Urothelium cell line (cell line): ENCODE data around the gene PKP4.
"Not testable (repeated sequence)": the region's sequence is repeated elsewhere in the genome, so short reads cannot be mapped to it uniquely, and the experiment has no call there.

ENCODE experiments used
- DNase-seq: peaks from one replicate; pipeline ENCODE4 v3.0.0; 2011; ENCODE audit warnings: low spot score, mixed read lengths
- FAIRE-seq: peaks from 2 replicates; lab custom pipeline; 2011; peaks lifted over from hg19 to GRCh38; lab: Jason Lieb, UNC

The PKP4 gene

DNA sequence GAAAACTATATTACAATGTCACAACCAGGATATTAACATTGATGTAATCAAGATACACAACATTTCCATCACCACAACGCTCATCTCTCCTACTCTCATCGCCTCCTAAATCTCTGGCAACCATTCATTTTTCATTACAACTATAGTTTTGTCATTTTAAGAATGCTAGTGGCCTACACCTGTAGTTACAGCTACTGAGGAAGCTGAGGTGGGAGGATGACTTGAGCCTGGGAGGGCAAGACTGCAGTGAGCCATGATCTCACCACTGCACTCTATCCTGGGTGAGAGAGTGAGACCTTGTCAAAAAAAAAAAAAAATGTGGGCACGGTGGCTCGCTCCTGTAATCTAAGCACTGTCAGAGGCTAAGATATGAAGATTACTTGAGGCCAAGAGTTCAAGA, 10.5 kb downstream of the PKP4 start:
- no peak for FAIRE-seq
- no peak for DNase-seq

GRCh38 chr2:158472829-158473228, 16.1 kb downstream of the PKP4 start:
- not testable (repeated sequence) for DNase-seq, FAIRE-seq

GRCh38 chr2:158473300-158473699, 16.5 kb downstream of the PKP4 start:
- not testable (repeated sequence) for DNase-seq, FAIRE-seq

DNA sequence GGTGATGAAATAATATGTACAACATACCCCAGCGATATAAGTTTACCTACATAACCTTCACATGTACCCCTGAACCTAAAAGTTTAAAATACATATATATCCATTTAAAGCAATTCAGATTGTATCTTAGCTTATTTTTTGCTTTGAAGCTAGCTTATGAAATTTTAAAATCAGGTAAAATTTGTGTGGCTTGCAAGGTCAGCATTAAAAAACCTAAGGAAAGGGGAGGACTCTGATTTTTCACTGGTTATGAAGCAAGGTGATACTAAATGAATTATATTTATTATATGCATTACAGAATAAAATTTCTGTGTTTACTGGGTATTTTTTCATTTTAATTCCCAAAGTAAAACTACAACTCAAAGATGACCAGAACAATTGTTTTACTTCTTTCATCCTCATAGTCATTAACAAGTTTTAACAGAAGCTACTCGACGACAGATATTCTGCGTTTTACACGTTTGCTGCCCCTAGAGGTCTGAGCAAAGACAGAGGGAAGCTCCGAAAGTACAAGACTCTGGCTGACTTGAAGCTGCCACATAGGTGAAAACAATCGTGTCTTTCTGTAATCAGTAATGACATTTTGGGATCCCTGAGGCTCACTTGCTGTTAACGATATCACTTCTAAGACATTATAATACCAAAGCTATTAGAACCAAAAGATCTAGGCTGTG, 17.1 kb downstream of the PKP4 start:
- DNase-seq (no peak), FAIRE-seq (no peak)

DNA sequence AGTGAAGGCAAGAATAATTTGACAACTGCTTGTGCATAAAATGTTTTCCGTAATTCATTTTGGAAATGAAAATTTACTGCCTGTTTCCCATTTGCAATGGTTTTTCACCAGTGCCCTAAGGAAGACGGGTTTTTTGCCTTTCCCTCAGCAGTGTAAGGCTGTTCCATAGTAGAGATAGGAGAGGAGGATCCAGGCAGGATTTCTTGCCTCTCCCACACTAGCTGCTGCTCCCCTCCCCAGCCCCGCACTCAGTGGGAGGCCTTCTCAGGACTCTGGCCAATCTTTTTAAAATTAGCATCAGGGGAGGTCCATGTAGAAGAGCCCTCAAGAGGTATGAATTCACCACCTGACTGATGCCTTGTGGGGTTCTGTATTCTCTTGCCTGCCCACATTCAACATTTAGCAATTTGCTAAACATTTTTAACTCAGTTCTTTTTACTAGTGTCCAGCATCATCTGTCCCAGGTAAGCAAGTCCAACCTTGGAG, 17.8 kb downstream of the PKP4 start:
- not testable (repeated sequence) for FAIRE-seq, DNase-seq

DNA sequence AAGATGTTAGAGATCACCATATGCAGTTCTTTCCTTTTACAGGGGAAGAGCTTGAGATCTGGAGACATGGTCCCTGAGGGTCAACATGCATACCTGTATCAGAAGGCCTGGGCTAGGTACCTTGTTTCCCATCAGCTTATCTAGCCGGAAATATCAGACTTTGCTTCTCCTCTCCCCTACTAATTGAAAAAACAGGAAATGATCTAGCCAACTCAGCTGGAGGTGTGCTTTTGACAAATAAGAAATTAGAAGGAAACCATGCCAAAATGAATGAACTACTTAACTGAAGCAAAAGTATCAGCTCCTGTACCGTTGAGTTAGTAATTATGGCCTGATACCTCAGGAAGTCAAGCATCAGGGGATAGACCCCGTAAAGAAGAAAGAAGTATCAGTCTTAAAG, 20.4 kb downstream of the PKP4 start:
- no peak for FAIRE-seq
- no peak for DNase-seq

GRCh38 chr2:158478237-158478636, 21.5 kb downstream of the PKP4 start:
- no peak for FAIRE-seq
- no peak for DNase-seq

DNA sequence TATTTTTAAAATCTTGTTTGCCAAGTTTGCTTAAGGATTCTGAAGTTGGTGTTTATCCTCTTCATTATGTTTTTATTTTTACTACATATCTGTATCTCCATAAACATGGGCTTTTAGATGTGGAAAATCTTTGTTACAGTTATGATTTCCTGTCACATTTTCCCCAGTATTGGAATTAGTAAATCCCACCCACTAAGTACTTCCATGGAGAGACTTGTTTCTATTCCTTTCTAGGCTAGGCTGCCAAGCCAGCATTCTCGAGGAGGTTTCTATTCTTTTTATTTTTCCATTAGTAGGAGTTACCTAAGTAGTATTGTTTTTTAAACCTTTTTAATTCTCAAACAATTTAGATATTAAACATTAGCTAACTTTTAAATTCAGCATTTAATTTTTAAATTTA, 22.1 kb downstream of the PKP4 start:
- DNase-seq, result no peak
- no peak for FAIRE-seq

DNA sequence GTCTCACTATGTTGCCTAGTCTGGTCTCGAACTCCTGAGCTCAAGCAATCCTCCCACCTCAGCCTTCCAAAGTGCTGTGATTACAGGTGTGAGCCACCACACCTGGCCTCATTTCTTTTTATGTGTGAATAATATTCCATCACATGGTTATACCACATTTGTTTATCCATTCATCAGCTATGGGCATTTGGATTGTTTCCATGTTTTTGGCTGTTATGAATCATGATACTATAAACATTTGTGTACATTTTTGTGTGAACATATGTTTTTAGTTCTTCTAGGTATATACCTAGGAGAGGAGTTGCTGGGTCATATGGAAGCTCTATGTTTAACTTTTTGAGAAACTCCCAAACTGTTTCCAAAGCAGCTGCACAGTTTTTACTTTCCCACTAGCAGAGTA, 24.4 kb downstream of the PKP4 start:
- no peak for FAIRE-seq

GRCh38 chr2:158482594-158482993, 25.8 kb downstream of the PKP4 start:
- no peak for DNase-seq
- FAIRE-seq, result no peak

More for the DNA sequence above, 24.4 kb downstream of the PKP4 start:
- DNase-seq, result no peak

- FAIRE-seq (no peak), DNase-seq (no peak)
These were observed 28.3 kb downstream of the PKP4 start for GRCh38 chr2:158484892-158485556.

DNA sequence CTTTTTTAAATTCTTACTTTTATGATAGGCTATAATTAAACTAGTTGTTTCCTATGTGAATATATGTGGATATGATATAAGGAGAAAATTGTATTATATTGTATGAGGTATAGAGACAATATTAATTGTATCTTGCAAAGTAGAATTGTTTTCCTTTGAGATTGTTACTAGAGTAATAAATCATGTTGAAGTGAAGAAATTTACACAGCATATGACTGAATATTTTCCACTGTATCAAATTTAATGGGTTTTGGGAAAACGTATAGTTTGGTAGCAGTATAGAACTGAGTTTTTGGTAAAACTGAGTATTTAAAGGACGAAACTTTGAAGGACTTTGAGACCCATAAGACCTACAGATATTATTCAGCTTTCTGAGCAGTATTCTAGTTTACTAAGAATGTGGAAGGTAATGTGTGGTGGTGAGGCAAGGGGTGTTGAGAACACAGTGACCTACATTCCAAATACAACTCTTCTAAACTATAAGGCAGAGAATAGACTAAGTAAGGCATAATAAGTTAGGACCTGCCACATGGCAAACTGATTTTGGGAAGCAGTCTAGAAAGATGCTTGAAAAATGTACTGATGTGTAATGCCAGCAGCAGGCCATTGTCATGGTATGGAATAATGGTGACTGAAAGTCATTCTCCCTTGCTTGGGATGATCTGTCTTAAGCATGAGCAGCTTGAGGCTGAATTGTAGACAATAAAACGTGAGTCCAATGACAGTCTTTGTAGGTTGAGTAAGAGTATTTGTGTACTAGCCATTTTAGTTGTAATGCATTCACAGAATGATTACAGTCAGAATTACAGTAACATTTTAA, 29.6 kb downstream of the PKP4 start:
- no peak for FAIRE-seq
- DNase-seq, result no peak

- FAIRE-seq (no peak), DNase-seq (no peak)
These were observed 30.2 kb downstream of the PKP4 start for GRCh38 chr2:158486970-158487325.

DNA sequence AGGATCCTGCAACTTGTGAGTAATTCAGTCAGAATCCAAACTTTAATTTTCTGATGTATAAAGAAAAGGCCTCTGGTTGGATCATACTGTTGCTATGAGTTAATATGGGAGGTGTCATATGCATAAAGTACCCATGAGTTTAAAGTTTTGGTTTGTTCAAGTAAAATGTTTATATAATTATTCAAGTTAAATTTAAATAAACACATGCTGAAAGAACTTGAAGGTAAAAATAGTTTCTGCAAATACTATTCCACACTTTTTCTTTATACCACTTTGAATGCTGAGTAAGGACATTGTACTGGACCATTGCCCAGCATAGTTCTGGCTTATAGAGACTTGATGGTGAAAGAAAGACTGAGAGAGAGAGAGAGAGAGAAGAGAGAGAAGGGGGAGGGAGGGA, 30.7 kb downstream of the PKP4 start:
- no peak for FAIRE-seq

DNA sequence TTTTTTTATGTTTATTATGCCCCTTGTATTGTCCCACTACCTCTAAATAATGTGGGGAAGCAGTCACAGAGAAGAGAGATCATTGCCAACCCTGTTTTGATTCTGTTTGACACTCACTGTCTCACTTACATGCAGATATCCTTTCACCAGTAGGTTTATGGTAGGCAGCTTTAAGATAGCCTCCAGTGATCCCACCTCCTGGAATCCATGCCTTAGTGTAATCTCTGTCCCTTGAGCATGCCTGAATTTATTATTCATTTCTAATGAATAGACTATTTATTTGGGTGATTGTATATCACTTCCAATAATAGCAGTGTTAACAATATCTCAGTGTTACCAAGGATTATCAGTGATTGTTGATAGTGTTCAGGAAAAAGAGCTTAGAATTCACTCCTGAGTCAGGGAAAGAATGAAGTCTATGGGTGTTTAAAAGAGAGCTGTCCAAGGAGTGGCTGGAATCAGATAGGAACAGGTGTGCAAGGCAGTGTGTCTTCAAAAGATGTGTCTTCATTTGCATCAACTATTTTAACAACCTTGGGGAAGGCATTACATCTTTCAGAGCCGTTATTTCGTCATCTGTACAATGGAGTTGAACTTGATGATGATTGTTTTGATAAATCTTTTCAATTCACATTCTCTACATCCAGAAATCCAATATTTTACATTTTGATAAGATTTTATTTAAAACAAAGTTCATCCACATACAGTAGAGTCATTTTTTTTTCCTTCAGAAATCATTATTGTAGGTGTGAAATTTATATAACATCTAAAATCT, 31.9 kb downstream of the PKP4 start:
- DNase-seq (no peak), FAIRE-seq (no peak)

More for the DNA sequence above, 30.7 kb downstream of the PKP4 start:
- no peak for DNase-seq

DNA sequence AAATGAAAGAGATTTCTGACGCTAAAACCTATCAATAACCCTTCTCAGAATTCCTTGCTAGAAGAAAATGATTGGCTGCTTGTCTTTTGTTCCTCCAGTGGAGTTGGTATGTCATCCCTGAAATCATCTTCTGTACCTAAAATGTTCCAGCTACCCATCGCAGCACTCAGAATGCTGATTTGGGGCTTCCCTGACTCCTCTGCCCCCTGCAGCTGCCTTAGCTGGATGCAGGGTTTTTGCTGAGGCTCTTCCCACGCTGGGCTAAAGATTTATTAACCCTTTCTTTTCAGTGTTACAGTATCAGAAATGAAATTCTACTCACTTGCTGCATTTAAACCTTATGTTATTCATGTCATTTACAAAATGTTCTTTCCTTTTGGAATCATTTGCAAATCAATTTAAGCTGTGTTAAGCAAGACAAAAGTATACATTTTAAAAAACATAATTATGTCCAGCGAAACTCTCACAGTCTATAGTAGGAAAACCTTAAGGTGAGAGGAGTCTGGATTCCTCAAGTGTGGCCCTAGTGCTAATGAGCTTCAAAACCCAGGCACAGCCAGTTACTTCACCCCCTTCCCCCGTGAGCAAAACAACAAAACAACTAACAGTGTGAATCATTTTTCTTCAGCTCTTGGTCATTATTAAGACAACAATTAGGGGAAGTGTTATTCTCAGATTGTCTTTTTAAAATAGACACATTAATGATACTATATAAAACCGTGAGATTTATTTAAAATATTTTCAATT, 32.8 kb downstream of the PKP4 start:
- FAIRE-seq (no peak), DNase-seq (no peak)

- DNase-seq (no peak), FAIRE-seq (peak; percentile 61)
These were observed 34.3 kb downstream of the PKP4 start for GRCh38 chr2:158491072-158491471.

GRCh38 chr2:158493458-158493857, 36.7 kb downstream of the PKP4 start:
- no peak for DNase-seq
- no peak for FAIRE-seq

GRCh38 chr2:158495175-158495574, 38.4 kb downstream of the PKP4 start:
- FAIRE-seq (no peak), DNase-seq (no peak)

DNA sequence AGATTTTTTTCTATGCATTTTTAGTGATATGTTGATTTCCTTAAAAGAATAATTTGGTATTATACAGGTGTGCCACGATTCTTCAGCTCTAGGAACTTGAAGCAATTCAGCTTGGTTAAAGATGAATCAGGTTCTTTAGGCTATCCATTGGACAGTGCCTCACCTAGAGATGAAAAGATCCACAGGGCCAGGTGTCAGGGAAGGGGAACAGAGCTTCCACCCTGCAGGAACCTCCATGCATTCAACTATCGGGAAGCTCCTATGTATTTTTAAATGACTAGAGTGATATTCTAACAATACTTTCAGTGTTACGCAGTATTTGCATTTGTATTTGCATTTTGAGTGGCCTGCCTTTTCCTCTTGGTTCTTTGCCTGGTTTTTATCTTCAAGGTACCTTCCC, 40.2 kb downstream of the PKP4 start:
- FAIRE-seq (no peak), DNase-seq (no peak)
